Epithelial cell of proximal tubule (primary cell): ENCODE data around the gene PTPRK. TPM values are rescaled to one million over a fixed set of nuclear protein-coding genes. Genes with fewer than 3 reads are reported as not detected.
"Not testable (repeated sequence)": the region's sequence is repeated elsewhere in the genome, so short reads cannot be mapped to it uniquely, and the experiment has no call there.

Experiments
- DNase-seq: peaks from one replicate; pipeline ENCODE4 v3.0.0-alpha.2; 2011; ENCODE audit warnings: low read depth
- H3K4me3 ChIP-seq: 2 replicates; pipeline ENCODE4 v1.5.1; 2011; ENCODE audit warnings: low read depth, mild to moderate bottlenecking, low read length
- total RNA-seq: library from RNA; depleted of rRNA; stranded (reverse); fragments of >200 nt; gene quantifications from 2 replicates; pipeline ENCODE4 v1.2.3, GENCODE V29; 2015
- TF ChIP-seq, protein P1 (sequence below): conservative IDR thresholded peaks from 2 replicates; pipeline ENCODE4 v1.5.1; 2012; ENCODE audit warnings: low read depth, mild to moderate bottlenecking, low read length

Gene PTPRK
- total RNA-seq, 1 donor from 2014 or later = 42.5 TPM

- TF ChIP-seq, protein P1, sequence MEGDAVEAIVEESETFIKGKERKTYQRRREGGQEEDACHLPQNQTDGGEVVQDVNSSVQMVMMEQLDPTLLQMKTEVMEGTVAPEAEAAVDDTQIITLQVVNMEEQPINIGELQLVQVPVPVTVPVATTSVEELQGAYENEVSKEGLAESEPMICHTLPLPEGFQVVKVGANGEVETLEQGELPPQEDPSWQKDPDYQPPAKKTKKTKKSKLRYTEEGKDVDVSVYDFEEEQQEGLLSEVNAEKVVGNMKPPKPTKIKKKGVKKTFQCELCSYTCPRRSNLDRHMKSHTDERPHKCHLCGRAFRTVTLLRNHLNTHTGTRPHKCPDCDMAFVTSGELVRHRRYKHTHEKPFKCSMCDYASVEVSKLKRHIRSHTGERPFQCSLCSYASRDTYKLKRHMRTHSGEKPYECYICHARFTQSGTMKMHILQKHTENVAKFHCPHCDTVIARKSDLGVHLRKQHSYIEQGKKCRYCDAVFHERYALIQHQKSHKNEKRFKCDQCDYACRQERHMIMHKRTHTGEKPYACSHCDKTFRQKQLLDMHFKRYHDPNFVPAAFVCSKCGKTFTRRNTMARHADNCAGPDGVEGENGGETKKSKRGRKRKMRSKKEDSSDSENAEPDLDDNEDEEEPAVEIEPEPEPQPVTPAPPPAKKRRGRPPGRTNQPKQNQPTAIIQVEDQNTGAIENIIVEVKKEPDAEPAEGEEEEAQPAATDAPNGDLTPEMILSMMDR = no peak
- no peak overlapping the region for H3K4me3 ChIP-seq
- DNase-seq = no peak
Observed at GRCh38 chr6:128492386-128492785, 28.0 kb downstream of the PTPRK start.

DNA sequence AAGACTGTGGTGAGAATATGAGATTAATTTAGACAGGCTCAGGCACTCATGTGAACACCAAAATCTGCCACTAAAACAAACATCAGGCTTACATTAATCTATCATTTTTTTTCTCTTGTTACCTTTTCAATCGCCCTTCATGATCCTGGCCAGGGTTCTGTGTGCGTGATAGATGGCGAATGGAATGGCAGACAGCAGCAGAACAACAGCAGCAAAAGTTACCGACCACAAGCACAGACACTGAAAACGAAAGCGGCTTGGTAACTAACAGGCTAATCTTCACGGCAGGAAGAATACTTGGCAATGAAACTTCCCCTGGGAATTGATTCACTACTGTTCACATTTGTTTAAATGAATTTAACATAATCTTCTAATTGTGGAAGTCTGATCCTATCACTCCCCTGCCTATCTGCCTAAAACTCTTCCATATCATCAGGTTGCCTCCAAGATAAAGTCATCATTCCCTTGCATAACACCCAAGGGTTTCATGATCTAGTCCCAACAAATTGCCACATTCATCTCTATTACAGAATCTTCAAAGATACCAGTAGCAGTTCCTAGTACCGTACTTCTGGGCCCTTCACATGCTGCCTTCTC is 28.7 kb downstream of the PTPRK start:
- TF ChIP-seq, protein P1 = no peak

GRCh38 chr6:128491100-128491581 is 29.3 kb downstream of the PTPRK start:
- DNase-seq = no peak
- H3K4me3 ChIP-seq = peak overlapping the region; percentile 49
- TF ChIP-seq, protein P1 = no peak

More for the DNA sequence above, 28.7 kb downstream of the PTPRK start:
- no peak for DNase-seq
- peak overlapping the region; percentile 49 for H3K4me3 ChIP-seq

DNA sequence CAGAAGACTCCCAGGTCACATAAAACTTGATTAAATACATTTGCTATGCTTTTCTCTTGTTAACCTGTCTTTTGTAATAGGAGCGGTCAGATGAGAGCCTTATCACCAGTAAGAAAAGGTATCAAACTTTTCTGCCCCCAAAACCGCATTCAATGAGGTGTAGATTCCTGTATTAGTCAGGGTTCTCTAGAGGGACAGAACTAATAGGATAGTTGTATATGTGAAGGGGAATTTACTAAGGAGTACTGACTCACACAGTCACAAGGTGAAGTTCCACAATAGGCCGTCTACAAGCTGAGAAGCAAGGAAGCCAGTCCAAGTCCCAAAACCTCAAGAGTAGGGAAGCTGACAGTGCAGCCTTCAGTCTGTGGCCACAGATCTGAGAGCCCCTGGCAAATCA is 32.7 kb downstream of the PTPRK start:
- no peak overlapping the region for H3K4me3 ChIP-seq
- peak; percentile 66 for DNase-seq
- TF ChIP-seq, protein P1 = no peak

DNA sequence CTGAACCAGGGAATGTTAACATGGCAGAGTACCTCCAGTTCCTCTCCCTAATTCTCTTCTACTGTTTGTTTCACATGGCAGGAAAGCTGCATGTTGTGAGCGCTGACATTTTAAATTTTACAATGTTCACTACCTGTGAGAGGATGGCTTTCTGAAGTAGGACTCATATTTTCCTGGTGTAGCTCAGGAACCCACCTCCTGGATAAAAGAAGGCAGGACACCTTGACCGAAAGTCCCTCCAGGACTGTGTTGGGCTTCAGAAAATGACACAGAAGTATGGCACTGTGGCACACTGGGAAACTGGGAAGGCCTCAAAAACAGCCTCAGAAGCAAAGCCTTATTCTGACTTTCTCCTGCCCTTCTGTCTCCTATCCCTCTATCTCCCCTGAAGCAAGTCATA is 33.3 kb downstream of the PTPRK start:
- TF ChIP-seq, protein P1 = peak; percentile 56
- no peak overlapping the region for H3K4me3 ChIP-seq
- no peak for DNase-seq

- H3K4me3 ChIP-seq, DNase-seq: not testable (repeated sequence)
Observed at GRCh38 chr6:128486580-128486979, 33.8 kb downstream of the PTPRK start.

- TF ChIP-seq, protein P1 = no peak
- no peak for DNase-seq
- H3K4me3 ChIP-seq = no peak overlapping the region
Observed at GRCh38 chr6:128483472-128484135, 36.8 kb downstream of the PTPRK start.
